ENCODE results near the gene VPS51.

VPS51 gene

DNA sequence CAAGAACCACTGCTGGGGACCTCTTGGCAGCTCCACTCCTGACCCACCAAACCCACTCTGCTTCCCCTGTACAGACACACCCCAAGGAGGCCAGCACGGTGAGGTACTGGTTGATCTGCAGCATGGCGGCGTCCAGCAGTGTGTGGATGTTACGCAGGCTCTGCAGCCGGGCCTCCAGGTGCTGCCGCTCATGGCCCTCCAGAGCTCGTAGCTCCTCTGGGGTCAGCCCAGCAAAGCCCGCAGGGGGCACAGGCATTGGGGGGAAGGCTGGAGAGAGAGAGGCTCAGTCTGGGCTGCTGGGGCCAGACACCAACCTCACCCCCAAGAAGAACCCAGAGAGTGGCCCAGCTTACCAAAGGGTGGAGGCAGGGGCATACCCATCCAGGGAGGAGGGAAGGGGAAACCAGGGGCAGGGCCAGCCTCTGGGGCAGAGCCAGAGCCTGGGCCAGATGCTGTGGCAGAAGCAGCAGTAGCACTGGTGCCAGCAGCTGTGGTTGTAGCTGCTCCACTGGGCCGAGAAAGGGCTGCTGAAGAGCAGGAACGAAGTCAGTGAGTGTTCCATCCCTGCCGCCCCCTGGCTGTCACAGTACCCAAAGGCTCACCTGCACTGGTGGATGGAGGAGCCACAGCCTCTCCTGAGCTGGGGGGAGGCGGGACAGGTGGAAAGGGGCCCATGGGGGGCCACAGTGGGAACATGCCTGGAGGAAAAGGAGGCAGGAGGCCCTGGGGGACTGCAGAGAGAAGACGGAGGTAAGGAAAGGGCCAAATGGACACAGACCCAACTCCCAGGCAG lies 33.8 kb downstream of the VPS51 start:
- TF ChIP-seq, protein P1, sequence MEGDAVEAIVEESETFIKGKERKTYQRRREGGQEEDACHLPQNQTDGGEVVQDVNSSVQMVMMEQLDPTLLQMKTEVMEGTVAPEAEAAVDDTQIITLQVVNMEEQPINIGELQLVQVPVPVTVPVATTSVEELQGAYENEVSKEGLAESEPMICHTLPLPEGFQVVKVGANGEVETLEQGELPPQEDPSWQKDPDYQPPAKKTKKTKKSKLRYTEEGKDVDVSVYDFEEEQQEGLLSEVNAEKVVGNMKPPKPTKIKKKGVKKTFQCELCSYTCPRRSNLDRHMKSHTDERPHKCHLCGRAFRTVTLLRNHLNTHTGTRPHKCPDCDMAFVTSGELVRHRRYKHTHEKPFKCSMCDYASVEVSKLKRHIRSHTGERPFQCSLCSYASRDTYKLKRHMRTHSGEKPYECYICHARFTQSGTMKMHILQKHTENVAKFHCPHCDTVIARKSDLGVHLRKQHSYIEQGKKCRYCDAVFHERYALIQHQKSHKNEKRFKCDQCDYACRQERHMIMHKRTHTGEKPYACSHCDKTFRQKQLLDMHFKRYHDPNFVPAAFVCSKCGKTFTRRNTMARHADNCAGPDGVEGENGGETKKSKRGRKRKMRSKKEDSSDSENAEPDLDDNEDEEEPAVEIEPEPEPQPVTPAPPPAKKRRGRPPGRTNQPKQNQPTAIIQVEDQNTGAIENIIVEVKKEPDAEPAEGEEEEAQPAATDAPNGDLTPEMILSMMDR (conservative IDR thresholded peaks at IDR 0.05), result no peak
- no peak for TF ChIP-seq ZFX (IDR thresholded peaks at IDR 0.05)
- no peak overlapping the region for H3K27ac ChIP-seq

DNA sequence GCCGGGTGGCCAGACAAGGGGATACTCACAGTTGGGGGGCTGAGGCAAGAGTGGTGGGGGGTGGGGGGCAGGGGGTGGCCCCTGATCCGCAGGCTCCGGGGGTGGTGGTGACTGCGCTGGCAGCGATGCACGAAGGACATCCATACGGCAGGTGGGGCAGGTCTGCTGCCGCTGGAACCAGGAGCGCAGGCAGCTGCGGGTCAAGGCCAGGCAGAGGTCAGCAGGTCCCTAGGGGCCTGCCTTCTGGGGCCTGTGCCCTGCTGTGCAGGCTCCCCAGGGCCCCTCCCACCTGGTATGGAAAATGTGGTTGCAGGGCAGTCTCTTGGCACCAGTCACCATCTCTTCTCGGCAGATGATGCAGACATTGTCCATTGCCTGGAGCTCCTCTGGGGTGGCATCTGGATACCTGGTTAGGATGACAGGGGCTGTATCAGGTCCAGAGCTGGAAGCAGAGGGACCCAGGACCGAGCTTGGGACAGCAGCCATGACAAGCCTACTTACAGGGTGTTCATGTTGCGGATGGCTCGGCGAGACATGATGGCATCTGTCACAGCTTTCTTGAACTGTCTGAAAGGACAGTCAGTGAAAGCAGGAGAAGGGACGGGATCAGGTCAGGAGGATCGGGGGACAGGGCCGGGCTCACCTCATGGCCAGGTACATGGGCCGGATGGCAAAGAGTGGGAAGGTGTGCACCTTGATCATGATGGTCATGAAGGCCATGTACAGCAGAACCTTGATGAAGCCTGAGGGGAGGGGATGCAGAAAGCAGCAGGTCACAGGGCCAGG lies 34.8 kb downstream of the VPS51 start:
- no peak for TF ChIP-seq ZFX (IDR thresholded peaks at IDR 0.05)
- TF ChIP-seq, protein P1 (conservative IDR thresholded peaks at IDR 0.05), result no peak

DNA sequence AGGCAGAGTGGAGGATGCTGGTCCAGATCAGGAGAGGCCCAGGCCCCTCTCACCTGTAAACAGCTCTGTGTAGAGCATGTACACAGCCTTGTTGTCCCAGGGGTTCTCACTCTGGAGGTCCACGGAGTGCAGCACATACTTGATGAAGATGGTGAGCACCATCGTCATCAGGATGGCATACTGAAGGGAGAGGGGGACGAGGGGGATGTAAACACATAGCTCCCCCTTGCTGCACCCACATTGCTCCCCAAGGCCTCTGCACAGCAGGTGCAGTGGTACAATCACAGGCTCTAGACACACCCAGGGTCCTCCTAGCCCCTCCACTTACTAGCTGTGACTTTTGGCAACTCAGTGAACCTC lies 35.4 kb downstream of the VPS51 start:
- H3K27ac ChIP-seq, result no peak overlapping the region
- TF ChIP-seq, protein P1 (conservative IDR thresholded peaks at IDR 0.05), result no peak
- TF ChIP-seq ZFX (IDR thresholded peaks at IDR 0.05), result no peak

More for the DNA sequence above, 34.8 kb downstream of the VPS51 start:
- no peak overlapping the region for H3K27ac ChIP-seq

DNA sequence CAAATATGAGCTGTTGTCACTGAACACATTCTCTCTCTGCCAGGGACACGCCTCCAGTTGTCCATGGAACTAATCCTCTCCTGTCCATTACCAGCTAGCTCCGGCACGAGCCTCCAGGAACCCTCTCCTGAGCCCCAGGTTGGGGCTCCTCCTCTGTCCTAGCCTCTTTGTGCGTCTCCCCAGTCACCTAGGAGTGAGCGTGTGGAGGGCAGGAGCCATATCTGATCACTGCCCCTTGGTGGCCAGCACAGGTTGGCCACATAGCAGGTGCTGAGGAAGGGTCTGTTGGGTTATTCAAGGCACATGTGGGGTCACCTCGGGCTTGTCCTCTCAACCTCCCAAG lies 35.9 kb downstream of the VPS51 start:
- TF ChIP-seq ZFX (IDR thresholded peaks at IDR 0.05), result no peak
- TF ChIP-seq, protein P1 (conservative IDR thresholded peaks at IDR 0.05), result no peak
- H3K27ac ChIP-seq, result no peak overlapping the region

DNA sequence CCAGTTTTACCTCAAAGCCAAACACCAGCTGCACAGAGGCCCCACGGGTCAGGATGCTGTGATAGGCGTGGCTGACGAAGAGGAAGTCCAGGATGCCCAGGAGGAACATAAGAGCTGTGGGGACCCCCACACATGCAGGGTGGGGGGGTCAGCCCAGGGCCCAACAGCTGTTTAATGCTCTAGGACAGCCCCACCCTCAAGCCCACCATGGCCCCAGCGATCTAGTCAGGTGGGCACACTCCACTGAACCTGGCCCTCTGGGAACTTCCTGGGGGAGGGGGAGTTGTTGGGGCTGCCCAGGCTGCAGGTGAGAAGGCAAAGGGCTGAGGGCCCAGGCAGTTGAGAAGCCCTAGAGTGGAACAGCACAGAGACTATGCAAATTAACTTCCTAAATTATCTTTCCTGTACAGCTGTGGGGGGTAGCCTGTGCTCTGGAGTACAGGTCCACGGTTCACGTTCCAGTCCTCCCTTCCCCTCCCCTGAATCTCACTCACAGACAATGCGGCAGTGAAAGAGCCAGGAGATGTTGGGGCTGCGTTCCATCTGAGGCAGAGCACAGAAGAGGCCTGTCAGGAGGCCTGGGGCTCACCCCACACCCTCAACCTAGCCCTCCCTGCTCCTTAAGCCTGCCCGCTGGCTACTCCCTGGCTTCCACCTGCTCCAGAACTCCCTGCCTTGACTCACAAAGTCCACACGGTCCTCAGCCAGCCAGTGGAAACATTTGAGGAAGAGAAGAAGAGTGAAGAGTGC lies 36.4 kb downstream of the VPS51 start:
- peak overlapping the region; percentile 96 for H3K27ac ChIP-seq
- TF ChIP-seq, protein P1 (conservative IDR thresholded peaks at IDR 0.05), result no peak
- no peak for TF ChIP-seq ZFX (IDR thresholded peaks at IDR 0.05)

DNA sequence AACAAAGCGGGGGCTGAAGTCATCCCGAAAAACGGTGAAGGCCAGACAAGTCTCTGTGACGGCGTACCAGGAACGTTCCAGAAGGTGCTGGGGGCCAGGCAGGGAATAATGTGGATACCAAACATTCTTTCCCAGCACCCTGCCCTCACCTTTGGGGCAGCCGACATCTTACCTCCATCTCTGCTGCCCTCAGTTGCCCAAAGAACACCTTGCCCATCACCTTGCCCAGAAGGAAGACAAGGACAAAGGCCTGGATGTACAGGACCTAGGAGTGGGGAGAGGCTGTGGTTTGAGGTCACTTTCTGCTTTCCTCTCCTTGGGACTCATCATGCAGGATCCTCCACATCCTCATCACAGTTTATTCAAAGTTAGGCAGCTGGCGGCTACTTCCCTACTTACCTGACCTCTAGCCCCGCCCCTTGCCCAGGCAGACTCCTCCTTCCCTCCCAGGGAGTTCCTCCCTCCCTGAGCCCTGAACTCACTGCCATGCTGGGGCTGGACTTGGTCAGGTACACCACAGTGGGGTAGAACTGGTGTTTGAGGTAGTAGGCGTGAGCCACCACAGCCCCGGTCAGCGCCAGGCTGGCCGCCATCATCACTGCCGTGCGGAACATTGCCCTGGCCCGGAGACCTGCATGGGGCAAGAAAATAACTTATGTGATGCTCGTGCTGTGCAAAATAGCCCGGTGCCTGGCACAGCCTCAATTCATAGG lies 37.1 kb downstream of the VPS51 start:
- TF ChIP-seq, protein P1 (conservative IDR thresholded peaks at IDR 0.05), result no peak
- no peak for TF ChIP-seq ZFX (IDR thresholded peaks at IDR 0.05)
- H3K27ac ChIP-seq, result peak overlapping the region; percentile 96
